DND-41 (cell line): Measurements from ENCODE around the gene ABI3BP.

Source experiments
- CTCF ChIP-seq: IDR thresholded peaks from 2 replicates; pipeline ENCODE4 v1.5.1; 2012; ENCODE audit warnings: borderline replicate concordance, low read length, moderate library complexity, mild to moderate bottlenecking; ENCODE audit not compliant: poor library complexity, severe bottlenecking; ENCODE audit errors: extremely low read depth
- EZH2 ChIP-seq: IDR thresholded peaks from 3 replicates; pipeline ENCODE4 v1.6.1; 2012; ENCODE audit warnings: borderline replicate concordance, low read depth, mild to moderate bottlenecking, moderate library complexity, low read length, inconsistent platforms; ENCODE audit not compliant: severe bottlenecking

GRCh38 chr3:100748220-100748619 lies 245.0 kb downstream of the ABI3BP start:
- TF ChIP-seq CTCF (no peak), EZH2 (no peak)
